ENCODE results near the gene BNC2. TPM values are rescaled to one million over a fixed set of nuclear protein-coding genes. Genes with fewer than 3 reads are reported as not detected.

Gene BNC2
- total RNA-seq, 4 donors from 2014 or later, result 3.8 to 14.9 (median 8.2) TPM

- no peaks in the 10 kb centered on the region for H3K27me3 ChIP-seq
- no peaks in the 10 kb centered on the region for H3K36me3 ChIP-seq
- no peaks in the 10 kb centered on the region for H3K4me1 ChIP-seq
- 94 to 99% methylated on average over 2 of the region's 2 CpGs for WGBS, 2 donors
- H3K27ac ChIP-seq, result no peak overlapping the region
- no peak for DNase-seq
- intact Hi-C loops (cut with DNase I), result no loop called here
- no peak overlapping the region for H3K4me3 ChIP-seq (replicated peaks in 1 of 3)
- H3K9me3 ChIP-seq, result no peaks in the 10 kb centered on the region
- TF ChIP-seq, protein P1, sequence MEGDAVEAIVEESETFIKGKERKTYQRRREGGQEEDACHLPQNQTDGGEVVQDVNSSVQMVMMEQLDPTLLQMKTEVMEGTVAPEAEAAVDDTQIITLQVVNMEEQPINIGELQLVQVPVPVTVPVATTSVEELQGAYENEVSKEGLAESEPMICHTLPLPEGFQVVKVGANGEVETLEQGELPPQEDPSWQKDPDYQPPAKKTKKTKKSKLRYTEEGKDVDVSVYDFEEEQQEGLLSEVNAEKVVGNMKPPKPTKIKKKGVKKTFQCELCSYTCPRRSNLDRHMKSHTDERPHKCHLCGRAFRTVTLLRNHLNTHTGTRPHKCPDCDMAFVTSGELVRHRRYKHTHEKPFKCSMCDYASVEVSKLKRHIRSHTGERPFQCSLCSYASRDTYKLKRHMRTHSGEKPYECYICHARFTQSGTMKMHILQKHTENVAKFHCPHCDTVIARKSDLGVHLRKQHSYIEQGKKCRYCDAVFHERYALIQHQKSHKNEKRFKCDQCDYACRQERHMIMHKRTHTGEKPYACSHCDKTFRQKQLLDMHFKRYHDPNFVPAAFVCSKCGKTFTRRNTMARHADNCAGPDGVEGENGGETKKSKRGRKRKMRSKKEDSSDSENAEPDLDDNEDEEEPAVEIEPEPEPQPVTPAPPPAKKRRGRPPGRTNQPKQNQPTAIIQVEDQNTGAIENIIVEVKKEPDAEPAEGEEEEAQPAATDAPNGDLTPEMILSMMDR (IDR thresholded peaks at IDR 0.05), result no peak
- no peak for TF ChIP-seq POLR2A (IDR thresholded peaks at IDR 0.05)
Measured at GRCh38 chr9:16664211-16664610, 206.3 kb downstream of the BNC2 start.

GRCh38 chr9:16661816-16662215 is 208.7 kb downstream of the BNC2 start:
- intact Hi-C loops (cut with DNase I), result no loop called here
- H3K4me3 ChIP-seq (replicated peaks in 1 of 3), result no peak overlapping the region
- no peaks in the 10 kb centered on the region for H3K27me3 ChIP-seq
- no peak overlapping the region for H3K27ac ChIP-seq
- WGBS, 2 donors, result 63 to 66% methylated on average over 1 of the region's 1 CpG
- no peaks in the 10 kb centered on the region for H3K4me1 ChIP-seq
- no peaks in the 10 kb centered on the region for H3K9me3 ChIP-seq
- no peak for DNase-seq
- no peaks in the 10 kb centered on the region for H3K36me3 ChIP-seq
- TF ChIP-seq, protein P1 (IDR thresholded peaks at IDR 0.05), result no peak
- TF ChIP-seq POLR2A (IDR thresholded peaks at IDR 0.05), result no peak

- intact Hi-C loops (cut with DNase I), result no loop called here
- WGBS, 2 donors, result 88% methylated on average over 11 of the region's 11 CpGs
- Histone ChIP-seq H3K4me3 (replicated peaks in 1 of 3) (no peak overlapping the region), H3K4me1 (peaks cover 0 to 3% of the 10 kb centered on the region in 2 donors), H3K27ac (no peak overlapping the region), H3K27me3 (no peaks in the 10 kb centered on the region), H3K36me3 (no peaks in the 10 kb centered on the region), H3K9me3 (no peaks in the 10 kb centered on the region)
- DNase-seq, result no peak
- TF ChIP-seq POLR2A (IDR thresholded peaks at IDR 0.05), result no peak
- TF ChIP-seq, protein P1 (IDR thresholded peaks at IDR 0.05), result no peak
Measured at GRCh38 chr9:16659096-16659495, 211.4 kb downstream of the BNC2 start.

- no peak for DNase-seq
- TF ChIP-seq POLR2A (IDR thresholded peaks at IDR 0.05), result no peak
- TF ChIP-seq, protein P1 (IDR thresholded peaks at IDR 0.05), result no peak
- H3K4me1 ChIP-seq, result peaks cover 0 to 7% of the 10 kb centered on the region in 2 donors
- no peak overlapping the region for H3K4me3 ChIP-seq (replicated peaks in 1 of 3)
- no peaks in the 10 kb centered on the region for H3K36me3 ChIP-seq
- no peak overlapping the region for H3K27ac ChIP-seq
- intact Hi-C loops (cut with DNase I), result no loop called here
- H3K9me3 ChIP-seq, result no peaks in the 10 kb centered on the region
- 74 to 86% methylated on average over 2 of the region's 2 CpGs for WGBS, 2 donors
- no peaks in the 10 kb centered on the region for H3K27me3 ChIP-seq
Measured at GRCh38 chr9:16656432-16657169, 213.9 kb downstream of the BNC2 start.

- no peak overlapping the region for H3K27ac ChIP-seq
- H3K27me3 ChIP-seq, result no peaks in the 10 kb centered on the region
- no peak overlapping the region for H3K4me3 ChIP-seq (replicated peaks in 1 of 3)
- intact Hi-C loops (cut with DNase I), result no loop called here
- no peak for DNase-seq
- H3K4me1 ChIP-seq, result peaks cover 0 to 7% of the 10 kb centered on the region in 2 donors
- WGBS, 2 donors, result 88 to 91% methylated on average over 3 of the region's 3 CpGs
- H3K36me3 ChIP-seq, result no peaks in the 10 kb centered on the region
- TF ChIP-seq POLR2A (IDR thresholded peaks at IDR 0.05), result no peak
- TF ChIP-seq, protein P1 (IDR thresholded peaks at IDR 0.05), result no peak
- H3K9me3 ChIP-seq, result no peaks in the 10 kb centered on the region
Measured at GRCh38 chr9:16654596-16655126, 215.8 kb downstream of the BNC2 start.
